PFSK-1 (cell line): ENCODE results near the gene ZBTB8A.

ENCODE experiments used
- FOXP2 ChIP-seq: optimal IDR thresholded peaks from 2 replicates; pipeline ENCODE3; 2011; ENCODE audit warnings: borderline replicate concordance, control low read depth, inconsistent platforms; ENCODE audit not compliant: insufficient read depth; ENCODE audit errors: extremely low read length, extremely low read depth
- POLR2AphosphoS5 ChIP-seq: IDR thresholded peaks from 2 replicates; pipeline ENCODE4 v1.6.1; 2012; ENCODE audit warnings: low read depth, mild to moderate bottlenecking, control low read depth, low read length, moderate library complexity
- SIN3A ChIP-seq: IDR thresholded peaks from 2 replicates; pipeline ENCODE4 v1.6.1; 2012; ENCODE audit warnings: mild to moderate bottlenecking, low read length, moderate library complexity, borderline replicate concordance; ENCODE audit not compliant: insufficient read depth
- TAF1 ChIP-seq: IDR thresholded peaks from 2 replicates; pipeline ENCODE4 v1.6.1; 2012; ENCODE audit warnings: low read length, control low read depth, borderline replicate concordance; ENCODE audit not compliant: insufficient read depth
- TF ChIP-seq, protein P1 (sequence below), 2 experiments: IDR thresholded peaks; 2 replicates each; pipeline versions ENCODE4 v1.6.1 to v1.8.0; 2011 to 2012; ENCODE audit warnings: low read depth in 2 of 2, low read length in 2 of 2, control low read depth in 1 of 2, inconsistent platforms in 1 of 2, mild to moderate bottlenecking in 1 of 2, moderate library complexity in 1 of 2; ENCODE audit not compliant: insufficient read depth in 1 of 2

The ZBTB8A gene

DNA sequence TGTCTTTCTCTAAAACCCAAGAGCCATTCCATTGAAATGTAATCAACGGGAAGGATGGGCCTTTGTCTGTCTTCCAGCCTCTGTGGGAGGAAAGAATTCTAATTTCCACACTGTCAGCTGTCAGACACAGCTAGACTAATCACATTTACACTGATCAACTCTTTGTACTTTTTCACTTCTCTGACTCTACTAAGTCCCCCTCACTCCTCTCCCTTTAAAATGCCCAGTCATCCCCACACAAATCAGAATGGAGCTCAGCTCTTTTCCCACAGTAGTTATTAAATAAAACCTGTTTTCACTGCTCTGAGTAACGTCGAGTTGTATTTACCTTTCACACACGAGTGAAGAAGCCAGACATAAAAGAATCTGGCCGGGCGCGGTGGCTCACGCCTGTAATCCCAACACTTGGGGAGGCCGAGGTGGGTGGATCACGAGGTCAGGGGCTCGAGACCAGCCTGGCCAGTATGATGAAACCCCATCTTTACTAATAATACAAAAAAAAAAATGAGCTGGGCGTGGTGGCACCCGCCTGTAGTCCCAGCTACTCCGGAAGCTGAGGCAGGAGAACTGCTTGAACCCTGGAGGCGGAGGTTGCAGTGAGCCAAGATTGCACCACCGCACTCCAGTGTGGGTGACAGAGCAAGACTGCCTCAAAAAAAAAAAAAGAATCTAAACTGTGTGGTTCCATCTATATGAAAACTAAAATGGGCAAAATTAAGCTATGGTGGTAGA is 97.9 kb downstream of the ZBTB8A start:
- no peak for TF ChIP-seq POLR2AphosphoS5
- TF ChIP-seq, protein P1, sequence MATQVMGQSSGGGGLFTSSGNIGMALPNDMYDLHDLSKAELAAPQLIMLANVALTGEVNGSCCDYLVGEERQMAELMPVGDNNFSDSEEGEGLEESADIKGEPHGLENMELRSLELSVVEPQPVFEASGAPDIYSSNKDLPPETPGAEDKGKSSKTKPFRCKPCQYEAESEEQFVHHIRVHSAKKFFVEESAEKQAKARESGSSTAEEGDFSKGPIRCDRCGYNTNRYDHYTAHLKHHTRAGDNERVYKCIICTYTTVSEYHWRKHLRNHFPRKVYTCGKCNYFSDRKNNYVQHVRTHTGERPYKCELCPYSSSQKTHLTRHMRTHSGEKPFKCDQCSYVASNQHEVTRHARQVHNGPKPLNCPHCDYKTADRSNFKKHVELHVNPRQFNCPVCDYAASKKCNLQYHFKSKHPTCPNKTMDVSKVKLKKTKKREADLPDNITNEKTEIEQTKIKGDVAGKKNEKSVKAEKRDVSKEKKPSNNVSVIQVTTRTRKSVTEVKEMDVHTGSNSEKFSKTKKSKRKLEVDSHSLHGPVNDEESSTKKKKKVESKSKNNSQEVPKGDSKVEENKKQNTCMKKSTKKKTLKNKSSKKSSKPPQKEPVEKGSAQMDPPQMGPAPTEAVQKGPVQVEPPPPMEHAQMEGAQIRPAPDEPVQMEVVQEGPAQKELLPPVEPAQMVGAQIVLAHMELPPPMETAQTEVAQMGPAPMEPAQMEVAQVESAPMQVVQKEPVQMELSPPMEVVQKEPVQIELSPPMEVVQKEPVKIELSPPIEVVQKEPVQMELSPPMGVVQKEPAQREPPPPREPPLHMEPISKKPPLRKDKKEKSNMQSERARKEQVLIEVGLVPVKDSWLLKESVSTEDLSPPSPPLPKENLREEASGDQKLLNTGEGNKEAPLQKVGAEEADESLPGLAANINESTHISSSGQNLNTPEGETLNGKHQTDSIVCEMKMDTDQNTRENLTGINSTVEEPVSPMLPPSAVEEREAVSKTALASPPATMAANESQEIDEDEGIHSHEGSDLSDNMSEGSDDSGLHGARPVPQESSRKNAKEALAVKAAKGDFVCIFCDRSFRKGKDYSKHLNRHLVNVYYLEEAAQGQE (IDR thresholded peaks at IDR 0.05; ENCODE audit: insufficient read depth in 1 of 2, low read depth in 2 of 2, low read length in 2 of 2): no peak
- TF ChIP-seq TAF1: no peak
- no peak for TF ChIP-seq FOXP2
- no peak for TF ChIP-seq SIN3A

DNA sequence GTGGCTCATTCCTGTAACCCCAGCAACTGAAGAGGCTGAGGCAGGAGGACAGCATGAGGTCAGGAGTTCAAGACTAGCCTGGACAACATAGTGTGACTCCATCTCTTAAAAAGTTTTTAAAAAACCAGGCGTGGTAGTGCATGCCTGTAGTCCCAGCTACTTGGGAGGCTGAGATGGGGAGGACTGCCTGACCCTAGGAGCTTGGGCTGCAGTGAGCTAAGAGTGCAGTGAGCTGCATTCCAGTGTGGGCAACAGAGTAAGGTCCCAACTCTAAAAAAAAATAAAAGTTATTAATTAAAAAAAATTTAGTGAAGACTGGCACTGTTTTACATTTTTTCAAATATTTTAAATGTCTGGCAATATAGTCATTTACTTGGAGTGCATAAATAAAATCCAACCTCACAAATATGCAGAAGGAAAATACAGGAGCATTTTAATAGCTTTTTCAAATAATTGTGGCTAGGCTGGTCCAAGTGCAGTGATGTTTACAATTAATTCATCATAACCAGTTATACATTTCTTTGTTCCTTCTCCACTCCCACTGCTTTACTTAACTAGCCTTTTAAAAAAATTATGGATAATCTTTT is 100.4 kb downstream of the ZBTB8A start:
- TF ChIP-seq FOXP2 (no peak), SIN3A (no peak), POLR2AphosphoS5 (no peak), TAF1 (no peak)
- TF ChIP-seq, protein P1 (IDR thresholded peaks at IDR 0.05; ENCODE audit: insufficient read depth in 1 of 2, low read depth in 2 of 2, low read length in 2 of 2): no peak

DNA sequence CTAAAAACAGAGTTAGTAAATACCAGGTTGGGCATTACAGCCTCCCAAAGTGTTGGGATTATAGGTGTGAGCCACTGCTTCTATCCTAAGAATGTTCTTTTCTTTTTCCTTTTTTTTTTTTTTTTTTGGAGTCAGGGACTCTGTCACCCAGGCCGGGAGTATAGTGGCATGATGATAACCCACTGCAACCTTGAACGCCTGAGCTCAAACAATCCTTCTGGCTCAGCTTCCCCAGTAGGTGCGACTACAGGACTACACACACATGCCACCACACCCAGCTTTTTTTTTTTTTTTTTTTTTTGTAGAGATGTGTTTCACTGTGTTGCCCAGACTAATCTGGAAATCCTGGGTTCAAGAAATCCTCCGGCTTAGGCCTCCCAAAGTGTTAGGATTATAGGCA is 105.2 kb downstream of the ZBTB8A start:
- no peak for TF ChIP-seq TAF1

DNA sequence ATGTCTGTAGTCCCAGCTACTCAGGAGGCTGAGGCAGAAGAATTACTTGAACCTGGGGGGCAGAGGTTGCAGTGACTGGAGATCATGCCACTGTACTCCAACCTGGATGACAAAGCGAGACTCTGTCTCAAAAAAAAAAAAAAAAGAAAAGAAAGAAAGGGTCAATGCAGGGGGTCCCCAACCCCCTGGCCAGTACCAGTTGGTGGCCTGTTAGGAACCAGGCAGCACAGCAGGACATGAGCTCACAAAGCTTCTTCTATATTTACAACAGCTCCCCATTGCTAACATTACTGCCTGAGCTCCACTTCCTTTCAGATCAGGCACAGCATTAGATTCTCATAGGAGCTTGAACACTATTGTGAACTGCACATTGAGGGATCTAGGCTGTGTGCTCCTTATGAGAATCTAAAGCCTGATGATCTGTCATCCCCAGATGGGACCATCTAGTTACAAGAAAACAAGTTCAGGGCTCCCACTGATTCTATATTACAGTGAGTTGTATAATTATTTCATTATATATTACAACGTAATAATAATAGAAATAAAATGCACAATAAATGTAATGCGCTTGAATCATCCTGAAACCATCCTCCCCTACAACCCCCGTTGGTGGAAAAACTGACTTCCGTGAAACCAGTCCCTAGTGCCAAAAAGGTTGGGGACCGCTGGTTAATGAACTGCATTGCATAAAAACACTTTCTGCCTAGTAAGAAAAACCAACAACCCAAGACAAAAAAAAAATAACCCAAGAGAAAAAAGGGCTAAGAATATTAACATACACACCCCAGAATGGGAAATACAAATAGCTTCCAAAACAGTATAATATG is 108.3 kb downstream of the ZBTB8A start:
- TF ChIP-seq, protein P1 (IDR thresholded peaks at IDR 0.05; ENCODE audit: insufficient read depth in 1 of 2, low read depth in 2 of 2, low read length in 2 of 2): no peak
- TF ChIP-seq TAF1 (no peak), FOXP2 (no peak), POLR2AphosphoS5 (no peak), SIN3A (no peak)

DNA sequence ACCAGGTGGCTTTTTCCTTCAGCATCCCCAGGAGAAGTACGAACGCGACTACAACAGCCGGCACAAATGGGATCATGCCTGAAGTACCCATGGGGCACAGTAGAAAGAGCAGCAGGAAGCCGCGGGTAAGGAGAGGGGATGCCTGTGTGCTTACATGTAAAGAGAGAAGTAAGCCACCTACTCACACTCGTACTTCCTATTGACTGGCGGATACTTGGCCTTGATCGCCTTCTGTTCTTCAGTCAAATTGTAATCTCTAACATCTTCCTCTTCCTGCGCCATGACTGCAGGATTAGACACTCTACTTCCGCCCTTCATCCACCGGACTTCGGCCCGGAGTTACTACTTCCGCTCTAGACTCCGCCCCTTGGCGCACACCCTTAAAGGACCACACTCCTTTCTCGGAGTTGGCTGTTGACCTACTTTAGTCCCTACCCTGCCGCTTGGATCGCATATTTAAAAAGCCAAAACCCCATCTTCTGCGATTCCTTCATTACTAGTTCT is 111.1 kb downstream of the ZBTB8A start, which contains the start of gene ZBTB8OS:
Gene ZBTB8OS, minus strand, starts transcription at position 303 of the 504 bp plus-strand sequence. Its CDS starts 21 bp downstream, at position 282.
- TF ChIP-seq POLR2AphosphoS5 (peak; percentile 51; the same call in 1 of the 2 replicates), TAF1 (peak; percentile 60; the same call in 1 of the 2 replicates), FOXP2 (no peak)
